Measurements from ENCODE around the gene TDRKH. TPM values are rescaled to one million over a fixed set of nuclear protein-coding genes. Genes with fewer than 3 reads are reported as not detected.

The TDRKH gene
- 16.6 TPM for polyA plus RNA-seq (2013, experiment 1 of 2)
- polyA plus RNA-seq (2013, experiment 2 of 2) = 15.8 TPM

DNA sequence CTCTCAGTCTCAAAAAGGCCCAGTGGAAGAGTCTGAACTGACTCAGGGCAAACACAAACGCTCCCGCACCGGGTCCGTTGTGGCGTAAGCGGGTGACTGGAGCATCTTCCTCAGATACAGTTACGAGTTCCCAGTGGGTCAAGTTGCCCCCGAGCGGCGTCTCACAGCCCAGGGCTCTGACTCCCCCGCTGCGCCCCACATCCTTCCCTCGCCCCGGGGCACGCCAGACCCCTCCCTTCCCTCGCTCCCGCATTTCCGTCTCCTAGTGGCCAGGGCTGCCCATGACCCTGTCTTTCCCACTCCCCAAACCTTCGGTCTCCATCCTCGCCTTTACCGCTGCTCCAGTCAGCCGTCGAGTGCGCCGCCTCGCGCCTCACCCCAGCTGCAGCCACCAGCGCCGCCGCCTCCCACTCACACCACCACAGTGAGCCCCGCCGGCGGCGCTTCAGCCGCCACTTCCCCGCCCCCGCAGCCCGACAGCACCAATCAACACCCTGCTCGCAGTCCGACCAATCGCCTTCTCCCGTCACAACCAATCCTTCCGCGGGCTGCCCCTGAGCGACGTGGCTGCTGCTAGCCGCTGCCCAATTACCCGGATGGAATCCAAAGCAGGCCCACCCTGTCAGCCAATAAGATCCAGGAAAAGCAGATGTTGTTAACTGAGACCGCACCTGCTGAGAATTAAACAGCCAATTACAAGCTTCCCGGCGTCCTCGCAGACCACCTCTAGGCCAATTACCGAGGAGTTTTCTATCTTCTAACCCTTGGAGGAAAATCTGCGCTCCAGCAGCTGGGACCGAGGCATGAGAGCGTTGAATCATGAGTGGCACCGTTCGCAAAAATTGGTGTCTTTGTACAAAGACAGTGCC lies at the start of gene TDRKH:
Gene TDRKH (minus strand): TSS at position 430 of the 869 bp plus-strand sequence. CDS start 7,478 bp downstream, outside the sequence.
- H3K18ac ChIP-seq (ENCODE audit: low read length) = peak within 1 kb of the TSS; percentile 92
- H2BK12ac ChIP-seq (ENCODE audit: low read length) = no peak within 1 kb of the TSS
- H4K91ac ChIP-seq (ENCODE audit: low read depth, low read length, poor library complexity) = no peak within 1 kb of the TSS
- peak within 1 kb of the TSS; percentile 69 for H2BK5ac ChIP-seq (ENCODE audit: low read length)
- no peaks in the 10 kb centered on the region for H3K36me3 ChIP-seq (replicated peaks in 1 of 2; ENCODE audit: control insufficient read depth in 2 of 2, insufficient read depth in 2 of 2, low read length in 2 of 2)
- peak within 1 kb of the TSS; percentile 90 for H3K9ac ChIP-seq (ENCODE audit: low read depth, low read length, poor library complexity)
- peak within 1 kb of the TSS; percentile 97 for H3K14ac ChIP-seq (ENCODE audit: low read length)
- H3K4me3 ChIP-seq (ENCODE audit: low read length in 2 of 2) = peak within 1 kb of the TSS; percentile 70 to 87
- peak within 1 kb of the TSS; percentile 90 for H2AFZ ChIP-seq (ENCODE audit: low read length)
- H2BK120ac ChIP-seq (ENCODE audit: low read depth, low read length) = no peak within 1 kb of the TSS
- H3K4me2 ChIP-seq (ENCODE audit: insufficient read depth, low read length, poor library complexity, severe bottlenecking) = peak within 1 kb of the TSS; percentile 79
- H3K79me1 ChIP-seq (ENCODE audit: low read depth, low read length) = no peaks in the 10 kb centered on the region
- no peak within 1 kb of the TSS for H2BK15ac ChIP-seq (ENCODE audit: low read length)
- no peak within 1 kb of the TSS for H3K4ac ChIP-seq (ENCODE audit: low read length)
- peak within 1 kb of the TSS; percentile 51 for H3K27ac ChIP-seq (replicated peaks; ENCODE audit: low read length)
- H3K9me3 ChIP-seq (replicated peaks in 1 of 2; ENCODE audit: control insufficient read depth in 2 of 2, insufficient read depth in 1 of 2, low read depth in 1 of 2, low read length in 2 of 2) = no peaks in the 10 kb centered on the region
- peak within 1 kb of the TSS; percentile 85 for H3K23ac ChIP-seq (ENCODE audit: low read depth, low read length, poor library complexity)
- peak; percentile 98 for DNase-seq (ENCODE audit: low spot score)
- H3K4me1 ChIP-seq (ENCODE audit: control insufficient read depth in 2 of 2, insufficient read depth in 1 of 2, low read depth in 1 of 2, low read length in 2 of 2) = peaks cover 0 to 5% of the 10 kb centered on the region in 2 donors
- peaks cover 0 to 2% (median 0%) of the 10 kb centered on the region in 3 experiments for H3K27me3 ChIP-seq (ENCODE audit: control insufficient read depth in 3 of 3, insufficient read depth in 3 of 3, low read depth in 1 of 3, low read length in 3 of 3)
- H4K8ac ChIP-seq (ENCODE audit: low read depth, low read length) = no peak within 1 kb of the TSS
- no peak within 1 kb of the TSS for H2AK5ac ChIP-seq (ENCODE audit: low read depth, low read length)
- WGBS, 2 donors (ENCODE audit: extremely low coverage in 2 of 2, insufficient read length in 2 of 2, insufficient replicate concordance in 1 of 2) = no CpG with 5 or more reads among the region's 58 CpGs

DNA sequence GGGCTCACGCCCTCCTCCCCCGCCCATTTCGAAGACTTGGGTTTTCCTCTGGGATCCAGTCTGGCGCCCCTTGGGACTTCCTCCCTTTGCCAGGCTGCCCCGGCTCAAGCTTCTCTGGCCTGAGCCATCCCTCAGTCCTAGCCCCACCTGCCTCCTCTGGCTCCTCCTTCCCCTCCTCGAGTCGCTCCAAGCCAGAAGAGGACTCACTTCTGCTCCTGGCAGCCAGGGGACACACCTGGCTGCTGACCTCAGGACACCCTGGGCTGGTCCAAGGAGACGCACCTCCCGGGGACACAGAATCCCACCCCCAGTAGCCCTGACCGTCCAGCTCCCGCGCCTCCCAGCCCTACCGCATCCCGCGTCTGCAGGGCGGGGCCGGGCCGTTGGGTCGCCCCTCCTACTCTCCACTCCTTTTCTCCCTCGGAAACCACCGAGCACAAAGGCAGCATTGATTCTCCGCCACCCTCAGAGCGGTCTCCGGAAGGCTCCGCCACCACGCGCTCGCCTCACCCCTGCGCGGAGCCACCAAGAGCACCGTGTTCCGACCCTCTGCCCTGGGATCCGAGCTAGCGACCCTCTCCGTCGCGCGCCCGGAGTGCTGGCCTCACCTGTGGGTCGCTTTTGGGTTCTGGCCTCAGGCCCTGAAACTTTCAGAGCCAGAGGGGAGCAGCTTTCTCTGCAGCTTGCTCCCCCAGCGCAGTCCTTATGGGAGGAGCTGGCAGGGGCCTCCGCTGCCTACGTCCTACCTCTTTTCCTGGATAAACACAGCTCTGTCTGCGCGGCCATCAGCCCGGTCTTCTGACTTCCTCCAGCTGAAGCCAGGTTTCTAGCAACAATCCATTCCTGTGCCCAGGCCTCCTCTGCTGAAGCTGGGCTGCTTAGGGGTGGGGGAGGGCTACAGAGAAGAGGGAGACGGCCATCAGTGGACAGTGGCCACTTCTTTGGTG lies 49.4 kb upstream of the TDRKH start, which contains the start of gene C2CD4D:
Gene C2CD4D (minus strand): TSS at position 364 of the 947 bp plus-strand sequence. CDS start 831 bp downstream, outside the sequence.
- H3K27me3 ChIP-seq (ENCODE audit: control insufficient read depth in 3 of 3, insufficient read depth in 3 of 3, low read depth in 1 of 3, low read length in 3 of 3) = peaks cover 22 to 80% (median 42%) of the 10 kb centered on the region in 3 experiments
- H3K14ac ChIP-seq (ENCODE audit: low read length) = no peak within 1 kb of the TSS
- no peak within 1 kb of the TSS for H2BK120ac ChIP-seq (ENCODE audit: low read depth, low read length)
- H3K36me3 ChIP-seq (replicated peaks in 1 of 2; ENCODE audit: control insufficient read depth in 2 of 2, insufficient read depth in 2 of 2, low read length in 2 of 2) = no peaks in the 10 kb centered on the region
- H3K27ac ChIP-seq (replicated peaks; ENCODE audit: low read length) = no peak within 1 kb of the TSS
- H4K91ac ChIP-seq (ENCODE audit: low read depth, low read length, poor library complexity) = peak within 1 kb of the TSS; percentile 12
- peak within 1 kb of the TSS; percentile 33 for H2AK5ac ChIP-seq (ENCODE audit: low read depth, low read length)
- DNase-seq (ENCODE audit: low spot score) = peak; percentile 53
- no CpG with 5 or more reads among the region's 47 CpGs for WGBS, 2 donors (ENCODE audit: extremely low coverage in 2 of 2, insufficient read length in 2 of 2, insufficient replicate concordance in 1 of 2)
- peak within 1 kb of the TSS; percentile 47 for H3K9ac ChIP-seq (ENCODE audit: low read depth, low read length, poor library complexity)
- H3K4me3 ChIP-seq (ENCODE audit: low read length in 2 of 2) = peak within 1 kb of the TSS; percentile 27 to 78
- peak within 1 kb of the TSS; percentile 98 for H3K4me2 ChIP-seq (ENCODE audit: insufficient read depth, low read length, poor library complexity, severe bottlenecking)
- H3K9me3 ChIP-seq (replicated peaks in 1 of 2; ENCODE audit: control insufficient read depth in 2 of 2, insufficient read depth in 1 of 2, low read depth in 1 of 2, low read length in 2 of 2) = peaks cover 2 to 6% of the 10 kb centered on the region in 2 donors
- peak within 1 kb of the TSS; percentile 93 for H2BK15ac ChIP-seq (ENCODE audit: low read length)
- no peaks in the 10 kb centered on the region for H3K79me1 ChIP-seq (ENCODE audit: low read depth, low read length)
- peak within 1 kb of the TSS; percentile 86 for H3K23ac ChIP-seq (ENCODE audit: low read depth, low read length, poor library complexity)
- peak within 1 kb of the TSS; percentile 87 for H2BK5ac ChIP-seq (ENCODE audit: low read length)
- H3K18ac ChIP-seq (ENCODE audit: low read length) = peak within 1 kb of the TSS; percentile 86
- peaks cover 3 to 16% of the 10 kb centered on the region in 2 donors for H3K4me1 ChIP-seq (ENCODE audit: control insufficient read depth in 2 of 2, insufficient read depth in 1 of 2, low read depth in 1 of 2, low read length in 2 of 2)
- H3K4ac ChIP-seq (ENCODE audit: low read length) = peak within 1 kb of the TSS; percentile 26
- H2BK12ac ChIP-seq (ENCODE audit: low read length) = peak within 1 kb of the TSS; percentile 60
- H4K8ac ChIP-seq (ENCODE audit: low read depth, low read length) = peak within 1 kb of the TSS; percentile 43
- peak within 1 kb of the TSS; percentile 88 for H2AFZ ChIP-seq (ENCODE audit: low read length)

DNA sequence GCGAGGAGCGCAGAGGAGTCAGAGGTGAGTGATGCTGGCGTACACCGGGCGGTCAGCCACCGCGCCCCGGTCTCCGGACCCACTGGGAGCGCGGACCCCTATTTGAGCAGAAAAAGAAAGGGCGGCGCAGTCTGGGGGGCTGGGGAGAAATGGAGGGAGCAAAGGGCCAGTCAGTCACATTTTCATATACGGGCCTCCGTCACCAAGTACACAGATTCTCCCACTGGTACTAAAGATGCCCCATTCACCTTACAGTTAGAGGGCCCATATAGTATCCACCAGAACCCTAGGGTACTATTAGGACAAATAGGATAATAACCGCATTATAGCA lies 48.7 kb upstream of the TDRKH start:
- WGBS, 2 donors (ENCODE audit: extremely low coverage in 2 of 2, insufficient read length in 2 of 2, insufficient replicate concordance in 1 of 2) = no CpG with 5 or more reads among the region's 16 CpGs

More for the DNA sequence above, 48.7 kb upstream of the TDRKH start:
- Histone ChIP-seq H3K36me3 (replicated peaks in 1 of 2; ENCODE audit: control insufficient read depth in 2 of 2, insufficient read depth in 2 of 2, low read length in 2 of 2) (no peaks in the 10 kb centered on the region), H3K79me1 (ENCODE audit: low read depth, low read length) (no peaks in the 10 kb centered on the region), H2BK12ac (ENCODE audit: low read length) (no peak overlapping the region), H2BK120ac (ENCODE audit: low read depth, low read length) (no peak overlapping the region), H3K27ac (replicated peaks; ENCODE audit: low read length) (no peak overlapping the region), H3K9me3 (replicated peaks in 1 of 2; ENCODE audit: control insufficient read depth in 2 of 2, insufficient read depth in 1 of 2, low read depth in 1 of 2, low read length in 2 of 2) (peaks cover 2 to 6% of the 10 kb centered on the region in 2 donors), H3K4me3 (ENCODE audit: low read length in 2 of 2) (peak overlapping the region in 1 of 2 donors; percentile 74), H3K23ac (ENCODE audit: low read depth, low read length, poor library complexity) (peak overlapping the region; percentile 86), H3K4ac (ENCODE audit: low read length) (no peak overlapping the region), H3K9ac (ENCODE audit: low read depth, low read length, poor library complexity) (no peak overlapping the region), H2AFZ (ENCODE audit: low read length) (peak overlapping the region; percentile 88), H3K4me1 (ENCODE audit: control insufficient read depth in 2 of 2, insufficient read depth in 1 of 2, low read depth in 1 of 2, low read length in 2 of 2) (peaks cover 8 to 16% of the 10 kb centered on the region in 2 donors), H3K4me2 (ENCODE audit: insufficient read depth, low read length, poor library complexity, severe bottlenecking) (peak overlapping the region; percentile 98), H3K18ac (ENCODE audit: low read length) (peak overlapping the region; percentile 81), H4K91ac (ENCODE audit: low read depth, low read length, poor library complexity) (no peak overlapping the region), H2AK5ac (ENCODE audit: low read depth, low read length) (no peak overlapping the region), H3K14ac (ENCODE audit: low read length) (no peak overlapping the region), H3K27me3 (ENCODE audit: control insufficient read depth in 3 of 3, insufficient read depth in 3 of 3, low read depth in 1 of 3, low read length in 3 of 3) (peaks cover 22 to 79% (median 42%) of the 10 kb centered on the region in 3 experiments), H2BK15ac (ENCODE audit: low read length) (peak overlapping the region; percentile 93), H2BK5ac (ENCODE audit: low read length) (no peak overlapping the region), H4K8ac (ENCODE audit: low read depth, low read length) (peak overlapping the region; percentile 43)
- DNase-seq (ENCODE audit: low spot score) = no peak
